ENCODE results near the gene BLOC1S5.

BLOC1S5 gene

GRCh38 chr6:8087870-8088754 lies 23.9 kb upstream of the BLOC1S5 start:
- Histone ChIP-seq H3K27ac (ENCODE audit: low read length) (no peak overlapping the region), H3K79me2 (ENCODE audit: low read length) (peaks cover 52% of the 10 kb centered on the region), H3K4me2 (ENCODE audit: low read length) (no peak overlapping the region), H3K9ac (ENCODE audit: low read length) (no peak overlapping the region), H3K36me3 (replicated peaks; ENCODE audit: low read depth, low read length) (peaks cover 54% of the 10 kb centered on the region), H3K27me3 (ENCODE audit: low read depth, low read length) (no peaks in the 10 kb centered on the region), H2AFZ (ENCODE audit: low read depth, low read length) (no peak overlapping the region), H3K4me3 (ENCODE audit: low read length) (no peak overlapping the region), H3K9me3 (ENCODE audit: insufficient read depth, low read length) (no peaks in the 10 kb centered on the region), H3K4me1 (ENCODE audit: low read length) (no peaks in the 10 kb centered on the region), H4K20me1 (ENCODE audit: insufficient read depth, low read length) (peaks cover 3% of the 10 kb centered on the region; the same call in 1 of the 2 replicates)
- TF ChIP-seq EZH2phosphoT487 (IDR thresholded peaks at IDR 0.05; ENCODE audit: low read depth) (no peak), CTCF (IDR thresholded peaks at IDR 0.05; ENCODE audit: low read depth, low read length) (no peak)

- TF ChIP-seq CTCF (IDR thresholded peaks at IDR 0.05; ENCODE audit: low read depth, low read length) (no peak), EZH2phosphoT487 (IDR thresholded peaks at IDR 0.05; ENCODE audit: low read depth) (no peak)
- no peak overlapping the region for H3K27ac ChIP-seq (ENCODE audit: low read length)
- H2AFZ ChIP-seq (ENCODE audit: low read depth, low read length) = no peak overlapping the region
- no peak overlapping the region for H3K4me2 ChIP-seq (ENCODE audit: low read length)
- no peaks in the 10 kb centered on the region for H3K9me3 ChIP-seq (ENCODE audit: insufficient read depth, low read length)
- H3K4me1 ChIP-seq (ENCODE audit: low read length) = no peaks in the 10 kb centered on the region
- no peak overlapping the region for H3K4me3 ChIP-seq (ENCODE audit: low read length)
- H4K20me1 ChIP-seq (ENCODE audit: insufficient read depth, low read length) = peaks cover 3% of the 10 kb centered on the region; the same call in 1 of the 2 replicates
- peaks cover 52% of the 10 kb centered on the region for H3K36me3 ChIP-seq (replicated peaks; ENCODE audit: low read depth, low read length)
- H3K27me3 ChIP-seq (ENCODE audit: low read depth, low read length) = no peaks in the 10 kb centered on the region
- H3K79me2 ChIP-seq (ENCODE audit: low read length) = peaks cover 51% of the 10 kb centered on the region
- no peak overlapping the region for H3K9ac ChIP-seq (ENCODE audit: low read length)
Measured at GRCh38 chr6:8086755-8087306, 22.6 kb upstream of the BLOC1S5 start.

- Histone ChIP-seq H3K9ac (ENCODE audit: low read length) (no peak overlapping the region), H3K4me2 (ENCODE audit: low read length) (no peak overlapping the region), H3K4me1 (ENCODE audit: low read length) (peaks cover 9% of the 10 kb centered on the region), H3K9me3 (ENCODE audit: insufficient read depth, low read length) (no peaks in the 10 kb centered on the region), H3K27ac (ENCODE audit: low read length) (no peak overlapping the region), H2AFZ (ENCODE audit: low read depth, low read length) (no peak overlapping the region), H3K36me3 (replicated peaks; ENCODE audit: low read depth, low read length) (peaks cover 39% of the 10 kb centered on the region), H3K27me3 (ENCODE audit: low read depth, low read length) (no peaks in the 10 kb centered on the region), H3K79me2 (ENCODE audit: low read length) (peaks cover 41% of the 10 kb centered on the region), H3K4me3 (ENCODE audit: low read length) (no peak overlapping the region), H4K20me1 (ENCODE audit: insufficient read depth, low read length) (peaks cover 3% of the 10 kb centered on the region; the same call in 1 of the 2 replicates)
- TF ChIP-seq CTCF (IDR thresholded peaks at IDR 0.05; ENCODE audit: low read depth, low read length) (no peak), EZH2phosphoT487 (IDR thresholded peaks at IDR 0.05; ENCODE audit: low read depth) (no peak)
Measured at GRCh38 chr6:8085053-8085511, 20.9 kb upstream of the BLOC1S5 start.

- H3K4me1 ChIP-seq (ENCODE audit: low read length) = peaks cover 12% of the 10 kb centered on the region
- H2AFZ ChIP-seq (ENCODE audit: low read depth, low read length) = no peak overlapping the region
- H3K36me3 ChIP-seq (replicated peaks; ENCODE audit: low read depth, low read length) = peaks cover 38% of the 10 kb centered on the region
- H3K79me2 ChIP-seq (ENCODE audit: low read length) = peaks cover 41% of the 10 kb centered on the region
- TF ChIP-seq CTCF (IDR thresholded peaks at IDR 0.05; ENCODE audit: low read depth, low read length) (no peak), EZH2phosphoT487 (IDR thresholded peaks at IDR 0.05; ENCODE audit: low read depth) (no peak)
- H3K4me3 ChIP-seq (ENCODE audit: low read length) = no peak overlapping the region
- H3K4me2 ChIP-seq (ENCODE audit: low read length) = no peak overlapping the region
- H3K9ac ChIP-seq (ENCODE audit: low read length) = no peak overlapping the region
- H3K9me3 ChIP-seq (ENCODE audit: insufficient read depth, low read length) = no peaks in the 10 kb centered on the region
- H3K27ac ChIP-seq (ENCODE audit: low read length) = no peak overlapping the region
- peaks cover 3% of the 10 kb centered on the region; the same call in 1 of the 2 replicates for H4K20me1 ChIP-seq (ENCODE audit: insufficient read depth, low read length)
- H3K27me3 ChIP-seq (ENCODE audit: low read depth, low read length) = no peaks in the 10 kb centered on the region
Measured at GRCh38 chr6:8084586-8084985, 20.4 kb upstream of the BLOC1S5 start.

All from OCI-LY3 (cell line).